Muscle layer of duodenum (tissue), 2 donors: ENCODE measurements around the gene CHRND.
"Not testable (repeated sequence)": the region's sequence is repeated elsewhere in the genome, so short reads cannot be mapped to it uniquely, and the experiment has no call there.

ENCODE experiments used
- H3K27ac ChIP-seq: one replicate; pipeline ENCODE4 v1.7.0; 2013; ENCODE audit warnings: mild to moderate bottlenecking, low read length
- H3K27me3 ChIP-seq: one replicate; pipeline ENCODE4 v1.7.0; 2013; ENCODE audit warnings: low read depth, mild to moderate bottlenecking, control low read depth, low read length
- H3K36me3 ChIP-seq, 2 donors: one replicate each; pipeline ENCODE4 v1.7.0; 2013; ENCODE audit warnings: low read length in 2 of 2, control low read depth in 1 of 2, mild to moderate bottlenecking in 1 of 2; ENCODE audit not compliant: insufficient read depth in 2 of 2, control insufficient read depth in 1 of 2
- H3K4me1 ChIP-seq, 2 donors: one replicate each; pipeline ENCODE4 v1.7.0; 2013; ENCODE audit warnings: low read length in 2 of 2, mild to moderate bottlenecking in 2 of 2, control low read depth in 1 of 2, moderate library complexity in 1 of 2; ENCODE audit not compliant: insufficient read depth in 2 of 2, control insufficient read depth in 1 of 2
- H3K4me3 ChIP-seq, 2 donors: one replicate each; pipeline ENCODE4 v1.7.0; 2013; ENCODE audit warnings: low read length in 2 of 2, low read depth in 1 of 2, mild to moderate bottlenecking in 1 of 2
- H3K9me3 ChIP-seq, 2 donors: one replicate each; pipeline ENCODE4 v1.7.0; 2013; ENCODE audit warnings: low read length in 2 of 2, control low read depth in 1 of 2, mild to moderate bottlenecking in 1 of 2; ENCODE audit not compliant: control insufficient read depth in 1 of 2
- donor health status: healthy.

The CHRND gene

DNA sequence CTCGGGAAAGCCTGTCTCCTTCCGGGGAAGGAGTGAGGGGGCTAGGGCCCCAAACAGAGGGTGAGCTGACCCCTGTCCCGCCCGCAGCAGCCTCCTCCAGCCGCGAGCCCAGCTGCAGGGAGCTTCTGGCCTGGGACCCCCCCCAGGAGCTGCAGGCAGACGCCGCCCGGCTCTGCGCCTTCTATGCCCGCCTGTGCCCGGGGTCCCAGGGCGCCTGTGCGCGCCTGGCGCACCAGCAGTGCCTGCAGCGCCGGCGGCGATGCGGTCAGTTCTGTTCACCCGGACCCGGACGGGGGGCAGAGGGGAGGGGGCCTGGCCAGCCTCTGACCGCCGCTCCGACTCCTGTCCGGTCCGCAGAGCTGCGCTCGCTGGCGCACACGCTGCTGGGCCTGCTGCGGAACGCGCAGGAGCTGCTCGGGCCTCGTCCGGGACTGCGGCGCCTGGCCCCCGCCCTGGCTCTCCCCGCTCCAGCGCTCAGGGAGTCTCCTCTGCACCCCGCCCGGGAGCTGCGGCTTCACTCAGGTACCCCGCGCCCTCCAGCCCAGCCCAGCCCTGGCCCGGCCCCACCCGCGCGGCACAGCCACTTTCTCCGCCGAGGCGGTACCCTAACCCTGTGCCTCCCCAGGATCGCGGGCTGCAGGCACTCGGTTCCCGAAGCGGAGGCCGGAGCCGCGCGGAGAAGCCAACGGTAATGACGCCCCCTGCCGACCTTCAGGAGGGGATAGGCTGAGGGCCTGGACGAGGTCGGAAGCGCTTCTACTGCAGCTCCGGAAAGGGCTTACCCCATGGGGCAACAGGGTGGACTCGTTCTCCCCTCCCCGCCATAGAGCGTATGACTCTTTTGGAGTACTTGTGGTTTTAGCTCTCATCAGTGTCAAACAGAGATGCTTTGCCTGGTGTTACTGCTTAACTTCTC lies 2.0 kb upstream of the CHRND start:
- Histone ChIP-seq H3K27ac (no peak overlapping the region), H3K4me3 (peak overlapping the region in 1 of 2 donors; percentile 44), H3K9me3 (no peaks in the 10 kb centered on the region), H3K27me3 (peaks cover 14% of the 10 kb centered on the region), H3K36me3 (no peaks in the 10 kb centered on the region), H3K4me1 (peaks cover 0 to 28% of the 10 kb centered on the region in 2 donors)

DNA sequence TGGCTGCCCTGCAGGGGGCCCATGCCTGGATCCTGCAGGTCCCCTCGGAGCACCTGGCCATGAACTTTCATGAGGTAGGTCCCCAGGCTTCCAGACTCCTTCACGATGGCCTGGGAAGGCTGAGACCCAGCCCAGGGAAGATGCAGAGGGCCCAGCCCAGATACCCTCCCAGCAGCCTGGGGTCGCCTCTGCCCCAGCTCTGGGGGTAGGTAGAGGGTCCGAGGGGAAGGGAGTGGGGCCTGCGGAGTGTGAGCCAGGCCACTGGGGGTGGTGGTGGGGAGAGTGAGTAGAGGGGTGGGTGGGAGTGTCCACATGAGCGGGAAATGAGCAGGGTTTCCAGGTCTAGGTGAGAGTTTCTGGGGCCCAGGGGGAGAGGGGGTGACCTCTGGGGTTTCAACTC lies 1.2 kb upstream of the CHRND start:
- H3K27me3 ChIP-seq = peaks cover 14% of the 10 kb centered on the region
- H3K4me1 ChIP-seq = peaks cover 0 to 28% of the 10 kb centered on the region in 2 donors
- H3K9me3 ChIP-seq = no peaks in the 10 kb centered on the region
- H3K36me3 ChIP-seq = no peaks in the 10 kb centered on the region
- H3K4me3 ChIP-seq = no peak overlapping the region
- no peak overlapping the region for H3K27ac ChIP-seq

DNA sequence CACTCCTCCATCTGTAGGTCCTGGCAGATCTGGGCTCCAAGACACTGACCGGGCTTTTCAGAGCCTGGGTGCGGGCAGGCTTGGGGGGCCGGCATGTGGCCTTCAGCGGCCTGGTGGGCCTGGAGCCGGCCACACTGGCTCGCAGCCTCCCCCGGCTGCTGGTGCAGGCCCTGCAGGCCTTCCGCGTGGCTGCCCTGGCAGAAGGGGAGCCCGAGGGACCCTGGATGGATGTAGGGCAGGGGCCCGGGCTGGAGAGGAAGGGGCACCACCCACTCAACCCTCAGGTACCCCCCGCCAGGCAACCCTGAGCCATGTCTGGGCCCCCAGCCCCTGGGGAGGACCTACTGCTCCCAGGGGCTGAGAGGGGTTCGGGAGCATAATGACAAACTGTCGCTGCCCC lies 761 bp upstream of the CHRND start:
- no peak overlapping the region for H3K27ac ChIP-seq
- H3K9me3 ChIP-seq = no peaks in the 10 kb centered on the region
- no peak overlapping the region for H3K4me3 ChIP-seq
- H3K27me3 ChIP-seq = peaks cover 16% of the 10 kb centered on the region
- H3K36me3 ChIP-seq = no peaks in the 10 kb centered on the region
- peaks cover 0 to 28% of the 10 kb centered on the region in 2 donors for H3K4me1 ChIP-seq

DNA sequence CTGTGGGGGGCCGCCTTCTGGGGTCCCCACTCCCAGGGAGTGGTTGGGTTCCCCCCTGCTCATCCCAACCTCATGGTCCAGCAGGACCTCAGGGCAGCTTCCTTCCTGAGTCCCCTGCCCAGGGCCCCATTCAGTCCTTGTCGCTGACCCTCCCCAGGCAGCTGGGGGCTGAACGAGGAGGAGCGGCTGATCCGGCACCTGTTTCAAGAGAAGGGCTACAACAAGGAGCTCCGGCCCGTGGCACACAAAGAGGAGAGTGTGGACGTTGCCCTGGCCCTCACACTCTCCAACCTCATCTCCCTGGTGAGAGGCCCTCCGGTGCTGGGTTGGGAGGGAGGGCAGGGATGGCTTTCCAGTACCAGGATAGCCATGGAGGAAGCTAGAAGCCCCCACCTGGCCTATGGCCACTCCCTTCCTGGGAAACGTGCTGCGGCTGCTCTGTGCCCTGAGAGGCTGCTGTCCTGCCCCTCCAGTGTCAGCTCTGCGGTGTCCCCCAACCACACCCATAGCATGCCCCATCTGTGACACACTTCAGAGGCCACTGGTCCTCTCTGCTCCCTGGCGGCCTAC lies 497 bp downstream of the CHRND start:
- no peaks in the 10 kb centered on the region for H3K36me3 ChIP-seq
- no peak overlapping the region for H3K27ac ChIP-seq
- peaks cover 19% of the 10 kb centered on the region for H3K27me3 ChIP-seq
- no peaks in the 10 kb centered on the region for H3K9me3 ChIP-seq
- no peak overlapping the region for H3K4me3 ChIP-seq
- peaks cover 0 to 28% of the 10 kb centered on the region in 2 donors for H3K4me1 ChIP-seq

DNA sequence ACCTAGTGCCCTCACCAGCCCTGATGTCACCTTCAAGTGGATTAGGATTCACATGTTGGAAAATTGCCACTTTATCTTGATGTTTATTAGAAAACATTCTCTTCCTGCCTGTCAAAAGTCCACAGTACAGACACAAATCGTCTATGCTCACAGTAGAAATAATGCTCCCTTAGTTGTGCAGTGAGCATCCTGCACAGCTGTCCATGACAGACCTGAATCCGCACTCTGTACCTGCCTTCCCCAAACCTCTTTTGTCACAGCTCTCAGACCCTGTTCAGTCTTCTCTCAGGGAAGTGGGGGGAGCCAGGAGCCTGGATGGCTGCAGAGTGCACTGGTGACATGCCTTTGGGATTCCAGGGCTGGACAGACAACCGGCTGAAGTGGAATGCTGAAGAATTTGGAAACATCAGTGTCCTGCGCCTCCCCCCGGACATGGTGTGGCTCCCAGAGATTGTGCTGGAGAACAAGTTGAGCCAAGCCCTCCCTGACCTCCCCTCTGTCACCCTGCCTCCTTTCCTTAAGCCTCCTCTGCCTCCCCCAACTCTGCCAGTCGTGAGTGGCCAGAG lies 2.0 kb downstream of the CHRND start:
- Histone ChIP-seq H3K4me1 (peaks cover 0 to 15% of the 10 kb centered on the region in 2 donors), H3K4me3 (no peak overlapping the region), H3K36me3 (no peaks in the 10 kb centered on the region), H3K27ac (no peak overlapping the region), H3K9me3 (no peaks in the 10 kb centered on the region), H3K27me3 (peaks cover 15% of the 10 kb centered on the region)

DNA sequence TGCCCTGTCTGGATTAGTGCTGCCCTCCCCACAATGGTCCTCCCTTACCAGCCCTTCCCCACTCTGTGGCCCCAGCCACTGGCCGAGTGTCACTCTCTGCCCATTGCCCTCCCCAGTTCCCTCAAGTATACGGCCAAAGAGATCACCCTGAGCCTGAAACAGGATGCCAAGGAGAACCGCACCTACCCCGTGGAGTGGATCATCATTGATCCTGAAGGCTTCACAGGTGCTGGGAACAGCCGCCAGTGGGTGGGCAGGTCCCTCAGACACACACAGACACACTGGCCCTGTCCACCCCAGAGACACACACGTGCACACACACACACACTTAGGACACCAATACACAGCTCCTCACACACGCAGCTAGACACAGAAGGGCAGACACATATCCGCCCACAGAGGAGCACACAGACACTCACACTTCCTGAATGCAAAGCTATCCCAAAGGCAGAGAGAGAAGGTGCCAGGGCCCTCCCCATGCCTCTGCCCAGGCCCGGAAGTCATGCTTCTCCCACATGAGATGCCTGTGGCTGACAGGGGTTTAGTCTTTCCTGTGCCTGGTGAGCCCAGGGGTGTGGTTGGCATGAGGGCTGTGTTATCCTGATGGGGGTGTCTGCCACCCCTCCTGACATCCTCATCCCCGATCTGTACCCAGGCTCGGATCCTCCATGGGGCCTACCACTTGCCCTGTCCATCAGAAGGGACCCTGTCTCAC lies 2.9 kb downstream of the CHRND start:
- Histone ChIP-seq H3K27me3 (peaks cover 11% of the 10 kb centered on the region), H3K4me3 (no peak overlapping the region), H3K27ac (no peak overlapping the region), H3K4me1 (peaks cover 0 to 9% of the 10 kb centered on the region in 2 donors), H3K9me3 (no peaks in the 10 kb centered on the region), H3K36me3 (no peaks in the 10 kb centered on the region)

DNA sequence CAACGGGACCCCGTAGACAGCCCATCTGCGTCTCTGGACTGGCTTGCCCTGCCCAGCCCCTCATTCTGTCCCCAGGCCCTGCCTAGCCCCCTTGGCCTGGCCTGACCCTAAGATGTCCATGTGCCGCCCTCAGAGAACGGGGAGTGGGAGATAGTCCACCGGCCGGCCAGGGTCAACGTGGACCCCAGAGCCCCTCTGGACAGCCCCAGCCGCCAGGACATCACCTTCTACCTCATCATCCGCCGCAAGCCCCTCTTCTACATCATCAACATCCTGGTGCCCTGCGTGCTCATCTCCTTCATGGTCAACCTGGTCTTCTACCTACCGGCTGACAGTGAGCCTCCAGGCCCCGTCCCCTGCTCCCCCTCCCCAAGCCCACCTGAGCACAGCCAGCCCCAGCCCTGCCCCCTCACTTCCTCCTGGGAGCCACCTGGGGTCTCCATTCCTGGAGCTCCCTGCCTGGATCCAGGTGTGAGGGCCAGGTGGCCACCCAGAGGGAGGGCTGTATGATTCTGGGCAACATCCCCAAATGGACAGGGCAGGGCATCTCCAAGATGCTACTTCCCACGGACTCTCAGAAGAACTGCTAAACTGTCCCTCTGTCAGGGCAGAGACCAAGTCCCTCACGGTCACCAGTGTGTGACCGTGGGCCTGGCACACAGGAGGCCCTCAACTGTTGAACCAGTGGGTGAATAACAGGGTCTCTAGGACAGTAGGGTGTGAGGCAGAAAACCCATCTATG lies 4.0 kb downstream of the CHRND start:
- no peaks in the 10 kb centered on the region for H3K9me3 ChIP-seq
- H3K36me3 ChIP-seq = no peaks in the 10 kb centered on the region
- peaks cover 5% of the 10 kb centered on the region for H3K27me3 ChIP-seq
- peaks cover 0 to 6% of the 10 kb centered on the region in 2 donors for H3K4me1 ChIP-seq
- no peak overlapping the region for H3K4me3 ChIP-seq
- H3K27ac ChIP-seq = no peak overlapping the region

DNA sequence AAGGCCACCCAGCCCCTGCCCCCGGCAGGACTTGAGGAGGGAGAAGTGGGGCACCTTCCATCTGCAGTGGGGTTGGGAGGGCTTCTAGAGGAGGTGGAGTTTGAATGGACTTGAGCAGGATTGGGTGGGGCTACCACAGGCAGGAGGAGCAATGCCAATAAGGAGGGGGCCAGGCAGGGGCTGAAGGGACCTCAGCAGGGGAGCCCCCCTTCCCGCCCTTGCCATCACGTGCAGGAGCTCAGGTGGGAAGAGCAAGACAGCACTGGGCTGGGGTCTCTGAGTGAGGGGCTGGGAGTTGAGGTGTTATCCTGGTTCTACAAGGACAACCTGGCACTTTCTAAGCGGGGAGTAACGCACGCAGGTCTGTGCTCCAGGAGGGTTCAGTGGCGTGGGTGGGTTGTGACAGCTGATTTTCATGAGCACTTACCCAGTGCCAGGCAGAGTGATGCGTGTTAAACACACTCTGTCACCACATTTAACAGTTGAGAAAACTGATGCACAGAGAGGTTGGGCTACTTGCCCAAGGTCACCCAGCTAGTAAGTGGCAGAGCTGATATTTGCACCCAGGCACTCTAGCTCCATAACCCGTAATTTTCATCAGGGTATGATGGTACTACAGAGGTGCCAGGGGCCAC lies 4.8 kb downstream of the CHRND start:
- Histone ChIP-seq H3K36me3 (no peaks in the 10 kb centered on the region), H3K4me3 (no peak overlapping the region), H3K27me3 (peaks cover 5% of the 10 kb centered on the region), H3K9me3 (no peaks in the 10 kb centered on the region), H3K27ac (no peak overlapping the region), H3K4me1 (no peaks in the 10 kb centered on the region)

DNA sequence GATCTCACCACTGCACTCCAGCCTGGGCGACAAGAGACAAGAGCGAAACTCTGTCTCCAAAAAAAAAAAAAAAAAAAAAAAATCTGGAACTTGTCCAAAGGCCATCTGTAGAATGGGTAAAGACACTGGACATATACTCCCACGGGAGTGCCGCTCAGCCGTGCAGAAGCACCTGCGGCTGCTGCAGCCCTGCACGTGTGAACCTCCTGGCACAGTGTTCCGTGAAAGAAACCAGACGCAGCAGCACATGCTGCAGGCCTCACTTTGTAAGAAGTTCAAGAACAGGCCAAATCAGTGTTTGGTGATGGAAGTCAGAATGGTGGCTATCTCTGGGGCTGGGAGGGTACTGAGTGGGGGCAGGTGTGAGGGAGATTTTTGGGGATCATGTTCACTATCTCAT lies 6.5 kb downstream of the CHRND start:
- no peaks in the 10 kb centered on the region for H3K9me3 ChIP-seq

DNA sequence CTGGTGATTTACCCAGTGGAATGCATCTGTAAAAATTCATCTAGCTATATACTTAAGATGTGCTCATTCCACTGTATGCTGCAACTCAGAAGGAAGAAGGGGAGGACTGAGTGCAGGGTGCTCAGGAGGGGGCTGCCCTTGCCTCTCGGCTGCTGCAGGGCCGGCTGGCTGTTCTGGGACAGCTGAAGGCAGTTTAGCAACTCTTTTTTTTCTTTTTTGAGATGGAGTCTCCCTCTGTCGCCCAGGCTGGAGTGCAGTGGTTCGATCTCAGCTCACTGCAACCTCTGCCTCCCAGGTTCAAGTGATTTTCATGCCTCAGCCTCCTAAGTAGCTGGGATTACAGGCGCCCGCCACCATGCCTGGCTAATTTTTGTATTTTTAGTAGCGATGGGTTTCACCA lies 6.9 kb downstream of the CHRND start:
- not testable (repeated sequence) for H3K27ac ChIP-seq, H3K9me3 ChIP-seq, H3K4me3 ChIP-seq, H3K4me1 ChIP-seq, H3K27me3 ChIP-seq, H3K36me3 ChIP-seq

More for the DNA sequence above, 6.5 kb downstream of the CHRND start:
- H3K27ac ChIP-seq = no peak overlapping the region
- H3K36me3 ChIP-seq = no peaks in the 10 kb centered on the region
- H3K4me1 ChIP-seq = no peaks in the 10 kb centered on the region
- H3K4me3 ChIP-seq = no peak overlapping the region
- peaks cover 5% of the 10 kb centered on the region for H3K27me3 ChIP-seq
